ENCODE measurements around the gene ADARB2. TPM values are rescaled to one million over a fixed set of nuclear protein-coding genes. Genes with fewer than 3 reads are reported as not detected.

ADARB2 gene
- total and polyA plus RNA-seq, 4 donors, result 0.22 to 1.3 (median 0.55) TPM

GRCh38 chr10:1657479-1657878 is 79.8 kb downstream of the ADARB2 start:
- 41 to 48% methylated on average over 7 of the region's 7 CpGs for WGBS, 2 donors

DNA sequence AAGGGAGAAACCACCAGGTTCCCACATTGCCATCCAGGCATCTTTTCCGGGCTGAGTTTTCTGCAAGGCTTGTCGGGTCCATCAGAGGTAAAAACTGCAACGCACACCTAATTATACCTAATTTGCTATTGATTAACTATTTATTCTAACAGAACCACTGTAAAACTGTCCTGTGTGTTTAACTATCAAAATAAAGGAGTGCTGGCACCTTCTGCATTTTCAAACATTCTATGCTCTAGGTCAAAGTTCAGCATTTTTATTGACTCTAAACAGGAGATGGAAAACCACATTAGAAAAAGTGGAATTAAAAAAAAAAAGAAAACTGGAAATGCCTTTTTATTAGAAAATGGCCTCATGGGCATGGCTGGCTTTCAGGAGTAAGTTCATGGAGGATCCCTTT is 82.0 kb downstream of the ADARB2 start:
- peaks cover 0 to 9% (median 7%) of the 10 kb centered on the region in 3 donors for H3K27me3 ChIP-seq (ENCODE audit: control insufficient read depth in 3 of 3, insufficient read depth in 3 of 3, low read length in 2 of 3)
- TF ChIP-seq, protein P1, sequence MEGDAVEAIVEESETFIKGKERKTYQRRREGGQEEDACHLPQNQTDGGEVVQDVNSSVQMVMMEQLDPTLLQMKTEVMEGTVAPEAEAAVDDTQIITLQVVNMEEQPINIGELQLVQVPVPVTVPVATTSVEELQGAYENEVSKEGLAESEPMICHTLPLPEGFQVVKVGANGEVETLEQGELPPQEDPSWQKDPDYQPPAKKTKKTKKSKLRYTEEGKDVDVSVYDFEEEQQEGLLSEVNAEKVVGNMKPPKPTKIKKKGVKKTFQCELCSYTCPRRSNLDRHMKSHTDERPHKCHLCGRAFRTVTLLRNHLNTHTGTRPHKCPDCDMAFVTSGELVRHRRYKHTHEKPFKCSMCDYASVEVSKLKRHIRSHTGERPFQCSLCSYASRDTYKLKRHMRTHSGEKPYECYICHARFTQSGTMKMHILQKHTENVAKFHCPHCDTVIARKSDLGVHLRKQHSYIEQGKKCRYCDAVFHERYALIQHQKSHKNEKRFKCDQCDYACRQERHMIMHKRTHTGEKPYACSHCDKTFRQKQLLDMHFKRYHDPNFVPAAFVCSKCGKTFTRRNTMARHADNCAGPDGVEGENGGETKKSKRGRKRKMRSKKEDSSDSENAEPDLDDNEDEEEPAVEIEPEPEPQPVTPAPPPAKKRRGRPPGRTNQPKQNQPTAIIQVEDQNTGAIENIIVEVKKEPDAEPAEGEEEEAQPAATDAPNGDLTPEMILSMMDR (IDR thresholded peaks at IDR 0.05; ENCODE audit: control extremely low read depth, extremely low read depth), result no peak
- no peak overlapping the region for H3K27ac ChIP-seq (ENCODE audit: low read depth in 1 of 2, low read length in 1 of 2)
- no peak overlapping the region for H3K9ac ChIP-seq (ENCODE audit: insufficient read depth in 1 of 2, low read length in 2 of 2)
- ATAC-seq (ENCODE audit: insufficient read depth, low FRiP score) (no peak), DNase-seq (no peak)
- no peaks in the 10 kb centered on the region for H3K4me1 ChIP-seq (ENCODE audit: control insufficient read depth in 5 of 5, insufficient read depth in 5 of 5, low read length in 5 of 5)
- WGBS, 2 donors, result 79 to 88% methylated on average over 3 of the region's 3 CpGs
- no peak overlapping the region for H3K4me3 ChIP-seq
- no peaks in the 10 kb centered on the region for H3K36me3 ChIP-seq (ENCODE audit: control insufficient read depth in 4 of 4, insufficient read depth in 4 of 4, low read length in 4 of 4)
- no peaks in the 10 kb centered on the region for H3K9me3 ChIP-seq (ENCODE audit: control insufficient read depth in 4 of 4, insufficient read depth in 3 of 4, low read length in 3 of 4)

More at GRCh38 chr10:1657479-1657878, 79.8 kb downstream of the ADARB2 start:
- no peak for ATAC-seq (ENCODE audit: insufficient read depth, low FRiP score)
- H3K4me3 ChIP-seq, result no peak overlapping the region
- no peaks in the 10 kb centered on the region for H3K4me1 ChIP-seq (ENCODE audit: control insufficient read depth in 5 of 5, insufficient read depth in 5 of 5, low read length in 5 of 5)
- no peaks in the 10 kb centered on the region for H3K36me3 ChIP-seq (ENCODE audit: control insufficient read depth in 4 of 4, insufficient read depth in 4 of 4, low read length in 4 of 4)
- H3K9ac ChIP-seq (ENCODE audit: insufficient read depth in 1 of 2, low read length in 2 of 2), result no peak overlapping the region
- no peak for DNase-seq
- TF ChIP-seq, protein P1 (IDR thresholded peaks at IDR 0.05; ENCODE audit: control extremely low read depth, extremely low read depth), result no peak
- H3K27ac ChIP-seq (ENCODE audit: low read depth in 1 of 2, low read length in 1 of 2), result no peak overlapping the region
- peaks cover 0 to 9% (median 7%) of the 10 kb centered on the region in 3 donors for H3K27me3 ChIP-seq (ENCODE audit: control insufficient read depth in 3 of 3, insufficient read depth in 3 of 3, low read length in 2 of 3)
- no peaks in the 10 kb centered on the region for H3K9me3 ChIP-seq (ENCODE audit: control insufficient read depth in 4 of 4, insufficient read depth in 3 of 4, low read length in 3 of 4)

GRCh38 chr10:1654811-1655356 is 82.4 kb downstream of the ADARB2 start:
- Histone ChIP-seq H3K27me3 (ENCODE audit: control insufficient read depth in 3 of 3, insufficient read depth in 3 of 3, low read length in 2 of 3) (peaks cover 0 to 9% (median 7%) of the 10 kb centered on the region in 3 donors), H3K4me3 (no peak overlapping the region), H3K27ac (ENCODE audit: low read depth in 1 of 2, low read length in 1 of 2) (no peak overlapping the region), H3K9me3 (ENCODE audit: control insufficient read depth in 4 of 4, insufficient read depth in 3 of 4, low read length in 3 of 4) (no peaks in the 10 kb centered on the region), H3K36me3 (ENCODE audit: control insufficient read depth in 4 of 4, insufficient read depth in 4 of 4, low read length in 4 of 4) (no peaks in the 10 kb centered on the region), H3K9ac (ENCODE audit: insufficient read depth in 1 of 2, low read length in 2 of 2) (no peak overlapping the region), H3K4me1 (ENCODE audit: control insufficient read depth in 5 of 5, insufficient read depth in 5 of 5, low read length in 5 of 5) (no peaks in the 10 kb centered on the region)
- no peak for ATAC-seq (ENCODE audit: insufficient read depth, low FRiP score)
- no peak for DNase-seq
- TF ChIP-seq, protein P1 (IDR thresholded peaks at IDR 0.05; ENCODE audit: control extremely low read depth, extremely low read depth), result no peak
- WGBS, 2 donors, result 76 to 79% methylated on average over 9 of the region's 9 CpGs

DNA sequence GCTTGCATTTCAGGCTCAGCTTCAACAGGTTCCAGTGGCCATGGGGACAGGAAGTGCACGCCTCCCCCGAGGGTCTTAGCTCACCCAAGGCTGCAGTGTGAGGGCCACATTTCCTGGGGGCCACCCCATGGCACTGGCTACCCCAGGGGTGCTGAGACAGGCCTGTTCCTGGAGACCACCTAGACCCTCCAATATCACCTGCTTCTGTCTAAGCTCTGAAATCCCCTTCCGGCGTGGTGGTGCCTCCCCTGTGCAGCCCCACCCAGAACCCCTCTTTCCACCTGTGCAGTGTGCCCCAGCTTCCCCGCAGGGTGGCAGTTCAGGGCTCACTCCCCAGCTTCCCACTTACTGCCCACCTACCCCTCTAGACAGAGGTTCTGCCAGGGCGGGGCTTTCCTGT is 83.1 kb downstream of the ADARB2 start:
- TF ChIP-seq, protein P1 (IDR thresholded peaks at IDR 0.05; ENCODE audit: control extremely low read depth, extremely low read depth), result no peak
- no peak overlapping the region for H3K27ac ChIP-seq (ENCODE audit: low read depth in 1 of 2, low read length in 1 of 2)
- no peak for DNase-seq

More for the DNA sequence above, 83.1 kb downstream of the ADARB2 start:
- Histone ChIP-seq H3K4me1 (ENCODE audit: control insufficient read depth in 5 of 5, insufficient read depth in 5 of 5, low read length in 5 of 5) (no peaks in the 10 kb centered on the region), H3K9ac (ENCODE audit: insufficient read depth in 1 of 2, low read length in 2 of 2) (no peak overlapping the region), H3K9me3 (ENCODE audit: control insufficient read depth in 4 of 4, insufficient read depth in 3 of 4, low read length in 3 of 4) (no peaks in the 10 kb centered on the region), H3K36me3 (ENCODE audit: control insufficient read depth in 4 of 4, insufficient read depth in 4 of 4, low read length in 4 of 4) (no peaks in the 10 kb centered on the region), H3K4me3 (no peak overlapping the region), H3K27me3 (ENCODE audit: control insufficient read depth in 3 of 3, insufficient read depth in 3 of 3, low read length in 2 of 3) (peaks cover 0 to 9% (median 8%) of the 10 kb centered on the region in 3 donors)
- ATAC-seq (ENCODE audit: insufficient read depth, low FRiP score), result no peak
- 72 to 73% methylated on average over 6 of the region's 6 CpGs for WGBS, 2 donors
